GM12892 (cell line): ENCODE data around the gene PTMA.

Experiments used
- POLR2A ChIP-seq: IDR thresholded peaks from 2 replicates; pipeline ENCODE4 v1.6.1; 2011; ENCODE audit warnings: low read depth, low read length, control low read depth
- POLR2AphosphoS5 ChIP-seq: IDR thresholded peaks from 2 replicates; pipeline ENCODE4 v1.6.1; 2011; ENCODE audit warnings: low read depth, low read length, control low read depth
- TAF1 ChIP-seq: IDR thresholded peaks from 2 replicates; pipeline ENCODE4 v1.6.1; 2011; ENCODE audit warnings: low read depth, mild to moderate bottlenecking, control low read depth, low read length, borderline replicate concordance

GRCh38 chr2:231691251-231691772 lies 17.0 kb upstream of the PTMA start:
- TF ChIP-seq POLR2AphosphoS5 (no peak), POLR2A (no peak), TAF1 (no peak)
